Ureter (tissue), 1 donor: ENCODE results near the gene GALNT7. TPM values are rescaled to one million over a fixed set of nuclear protein-coding genes. Genes with fewer than 3 reads are reported as not detected.
A peak's percentile ranks its signal among the peaks of the same experiment; 100 is the strongest.

Experiments
- DNase-seq: peaks from one replicate; pipeline ENCODE4 v3.0.0-alpha.2; 2020; ENCODE audit warnings: low spot score
- total RNA-seq: library from RNA; stranded (reverse); gene quantifications from one replicate; pipeline ENCODE4 v1.2.4, GENCODE V29; 2023
- donor health status: DM: yes; HTN: yes; CAD: no.

Gene GALNT7
- total RNA-seq, 1 donor from 2014 or later: 49.7 TPM

GRCh38 chr4:173301518-173302201, 133.0 kb downstream of the GALNT7 start:
- no peak for DNase-seq

DNA sequence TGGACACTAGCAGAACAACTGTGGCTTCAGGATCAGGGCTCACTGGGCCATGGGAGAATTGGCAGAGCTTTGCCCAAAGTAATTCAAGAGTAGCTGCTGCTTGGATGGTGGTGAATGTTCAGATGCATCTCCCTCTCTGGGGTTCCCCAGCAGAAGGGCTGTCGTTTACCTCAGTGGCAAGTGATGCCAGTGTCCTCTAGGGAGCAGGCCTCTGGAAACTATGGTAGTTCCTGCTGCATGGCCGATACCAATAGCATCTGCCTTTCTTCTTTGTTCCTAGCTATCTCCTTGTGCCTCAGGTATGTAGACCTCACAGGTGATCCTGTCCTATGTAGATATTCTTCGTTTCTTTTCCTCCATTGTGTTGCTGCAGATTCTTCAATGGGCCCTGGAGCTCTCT, 139.2 kb downstream of the GALNT7 start:
- DNase-seq: no peak

GRCh38 chr4:173311368-173311767, 142.8 kb downstream of the GALNT7 start:
- DNase-seq: no peak

DNA sequence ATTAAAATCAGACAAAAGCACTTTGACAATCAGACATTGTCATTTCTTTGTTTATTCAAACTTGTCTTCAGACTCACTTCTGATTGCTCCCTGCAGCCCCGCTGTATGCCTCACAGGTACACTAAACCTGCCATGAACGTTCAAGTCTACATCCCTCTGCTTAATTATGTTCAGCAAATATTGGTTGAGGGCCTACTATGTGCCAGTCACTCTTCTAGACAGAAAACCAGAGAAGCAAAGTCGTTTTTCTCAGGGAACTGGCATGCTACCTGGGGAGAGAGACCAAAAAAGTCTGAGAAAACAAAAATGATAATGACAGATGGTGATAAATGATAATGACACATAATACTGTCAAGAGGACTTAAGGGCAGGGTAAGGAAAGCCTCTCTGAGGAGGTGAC, 146.1 kb downstream of the GALNT7 start:
- no peak for DNase-seq

DNA sequence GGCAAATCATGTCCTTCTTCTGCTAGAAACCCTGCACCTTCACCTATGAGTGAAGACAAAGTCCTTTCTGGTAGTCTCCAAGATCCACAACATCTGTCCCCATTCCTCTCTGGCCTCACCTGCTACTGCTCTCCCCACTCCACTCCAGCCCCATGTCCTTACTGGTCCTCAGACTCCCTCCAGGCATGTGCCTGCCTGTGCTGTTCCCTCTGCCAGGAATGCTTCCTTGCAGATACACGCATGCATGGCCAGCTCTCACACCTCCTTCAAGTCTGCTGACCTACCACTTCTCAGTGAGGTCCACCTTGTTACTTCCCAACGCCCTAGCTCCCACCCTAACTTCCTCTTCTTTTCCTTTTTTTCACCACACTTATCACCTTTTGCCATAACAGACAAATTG, 147.4 kb downstream of the GALNT7 start:
- DNase-seq: no peak

- no peak for DNase-seq
These were observed 148.4 kb downstream of the GALNT7 start for GRCh38 chr4:173317004-173317403.

DNA sequence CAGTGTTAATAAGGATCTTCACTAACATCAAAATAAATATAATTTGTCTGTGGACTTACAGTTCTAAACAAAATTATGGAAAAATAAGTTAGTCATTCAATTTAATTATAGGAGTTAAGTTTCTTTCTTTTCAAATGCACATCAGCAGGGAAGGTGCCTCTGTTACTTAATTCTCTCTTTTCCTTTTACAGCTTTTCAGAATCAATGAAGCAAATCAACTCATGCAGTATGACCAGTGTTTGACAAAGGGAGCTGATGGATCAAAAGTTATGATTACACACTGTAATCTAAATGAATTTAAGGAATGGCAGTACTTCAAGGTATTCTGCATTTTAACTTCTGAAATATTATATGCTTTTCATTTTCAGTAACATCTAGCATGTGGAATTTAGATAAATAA, 149.6 kb downstream of the GALNT7 start:
- DNase-seq: no peak

GRCh38 chr4:173318648-173319211, 150.1 kb downstream of the GALNT7 start:
- DNase-seq: no peak

DNA sequence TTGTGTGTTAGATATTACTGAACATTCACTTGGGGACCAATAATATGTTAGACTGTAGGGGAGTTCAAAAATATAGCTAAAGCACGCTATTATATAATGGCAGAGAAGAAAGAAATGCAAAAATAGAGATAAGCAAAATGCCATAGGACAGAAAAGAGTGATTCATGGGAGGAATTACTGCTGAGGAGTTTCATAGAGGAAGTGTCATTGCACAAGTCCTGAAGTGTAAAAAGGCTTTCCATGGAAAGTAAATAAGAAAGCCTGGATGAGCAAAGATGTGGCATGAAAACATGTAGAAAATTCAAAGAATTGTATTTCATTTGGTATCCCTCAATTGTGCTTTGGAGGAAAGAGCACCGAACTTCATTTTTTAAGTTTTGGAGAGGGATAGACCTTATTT, 151.1 kb downstream of the GALNT7 start:
- DNase-seq: no peak

DNA sequence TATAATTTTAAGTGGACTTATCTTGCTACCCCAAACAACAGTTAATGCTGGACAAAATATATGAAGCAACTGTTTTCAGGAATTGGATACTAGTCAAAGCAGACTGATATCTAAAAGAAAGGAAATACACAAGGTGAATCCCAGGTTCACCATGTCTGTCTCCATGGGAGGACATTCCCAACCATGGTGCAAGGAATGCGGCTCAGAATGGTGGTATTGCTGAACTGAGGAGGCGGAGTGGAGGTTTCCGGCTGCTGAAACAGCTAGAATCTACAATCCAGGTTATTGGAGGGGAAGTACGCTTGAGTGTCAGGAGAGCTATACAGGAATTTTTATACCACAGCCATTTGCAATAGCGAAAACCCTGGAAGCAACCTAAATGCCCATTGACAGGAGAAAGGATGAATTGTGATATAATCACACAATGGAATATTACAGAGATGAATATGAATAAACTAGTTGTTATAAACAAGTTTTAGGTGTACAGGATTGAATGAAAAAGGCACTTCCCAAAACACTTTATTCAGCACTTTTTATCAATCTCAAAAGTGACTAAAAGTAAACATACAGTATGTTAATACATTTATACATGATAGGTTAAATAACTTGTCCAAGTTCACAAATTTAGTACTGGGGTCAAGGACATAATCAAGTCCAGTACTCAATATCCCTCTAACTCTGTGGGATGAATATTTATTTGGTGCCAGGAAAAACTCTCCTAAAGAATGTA, 156.6 kb downstream of the GALNT7 start:
- no peak for DNase-seq

DNA sequence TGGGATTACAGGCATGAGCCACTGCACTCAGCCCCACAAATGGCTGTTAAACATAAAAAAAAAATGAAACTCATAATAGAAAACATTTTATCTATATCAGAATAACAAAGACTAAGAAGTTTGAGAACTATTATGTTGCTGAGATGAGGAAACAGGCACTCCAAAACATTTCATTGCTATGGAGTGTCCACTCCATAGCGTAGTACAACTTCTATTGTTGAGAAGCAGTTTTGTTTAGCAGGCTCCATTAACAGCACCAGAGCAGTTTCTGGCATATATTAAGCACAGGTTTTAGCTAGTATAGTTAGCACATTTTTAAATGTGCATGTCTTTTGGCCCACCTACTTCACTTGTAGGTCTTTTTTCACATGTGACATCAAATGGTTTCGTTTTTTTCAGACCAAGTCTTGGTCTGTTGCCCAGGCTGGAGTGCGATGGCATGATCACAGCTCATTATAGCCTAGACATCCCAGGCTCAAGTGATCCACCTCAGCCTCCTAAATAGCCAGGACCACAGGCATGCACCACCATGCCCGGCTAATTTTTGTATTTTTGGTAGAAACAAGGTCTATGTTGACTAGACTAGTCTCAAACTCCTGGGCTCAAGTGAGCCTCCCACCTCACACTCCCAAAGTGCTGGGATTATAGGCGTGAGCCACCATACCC, 159.8 kb downstream of the GALNT7 start:
- DNase-seq: no peak

DNA sequence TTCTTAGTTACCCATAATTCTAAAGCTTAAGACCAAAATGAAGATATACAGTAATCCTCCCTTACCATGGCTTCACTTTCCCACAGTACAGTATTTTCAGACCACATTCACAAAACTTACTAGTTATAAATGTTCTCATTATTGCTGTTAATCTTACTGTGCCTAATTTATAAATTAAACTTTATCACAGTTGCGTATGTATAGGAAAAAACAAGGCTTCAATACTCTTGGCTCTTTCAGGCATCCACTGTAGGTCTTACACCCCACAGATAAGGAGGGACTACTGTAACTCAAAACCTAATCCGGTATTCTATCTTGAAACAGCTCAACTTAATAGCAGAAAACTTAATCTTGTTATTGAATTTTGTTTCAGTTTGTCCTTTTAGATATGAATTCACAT, 162.0 kb downstream of the GALNT7 start:
- DNase-seq: no peak

DNA sequence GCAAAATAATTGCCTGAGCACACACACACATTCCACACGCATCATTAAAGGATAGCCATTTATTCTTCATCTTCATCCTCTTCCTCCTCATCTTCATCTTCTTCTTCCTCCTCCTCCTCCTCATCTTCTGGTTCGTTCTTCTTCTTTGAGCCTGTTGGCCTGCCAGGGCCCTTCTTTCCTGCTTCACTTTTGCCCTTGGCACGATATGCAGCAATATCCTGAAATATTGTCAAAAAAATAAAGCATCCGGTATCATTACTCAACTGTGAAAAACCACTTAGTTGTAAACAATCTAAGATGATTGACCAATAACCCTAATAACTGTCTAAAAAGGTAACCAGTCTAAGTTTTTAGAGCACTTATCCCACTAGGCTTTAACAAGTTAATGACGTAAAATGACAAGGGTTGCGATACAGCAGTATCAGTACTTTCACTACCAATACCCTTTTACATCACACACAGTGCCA, 163.4 kb downstream of the GALNT7 start:
- no peak for DNase-seq

- no peak for DNase-seq
These were observed 164.5 kb downstream of the GALNT7 start for GRCh38 chr4:173332963-173333657.

DNA sequence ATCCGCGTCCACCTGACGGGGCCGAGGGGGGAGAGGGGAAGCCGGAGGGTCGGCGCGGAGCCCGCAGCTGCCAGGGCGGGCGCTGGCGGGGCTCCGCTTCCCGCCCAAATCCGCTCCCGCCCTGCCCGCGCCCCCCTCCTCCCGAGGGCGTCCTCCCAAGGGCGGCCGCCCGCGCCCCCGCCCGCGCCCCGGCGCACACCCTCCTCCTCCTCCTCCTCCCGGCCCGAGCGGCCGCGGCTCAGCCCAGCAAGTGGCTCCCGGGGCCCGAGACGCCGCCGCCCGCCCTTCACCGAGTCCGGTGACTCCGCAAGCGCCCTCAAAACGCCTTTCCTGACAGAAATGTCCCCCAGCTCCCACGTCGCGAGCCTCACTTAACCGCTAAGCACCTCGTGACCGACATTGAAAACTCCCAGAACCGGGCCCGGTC, 165.1 kb downstream of the GALNT7 start:
- DNase-seq: peak; percentile 65

- peak; percentile 100 for DNase-seq
These were observed 165.7 kb downstream of the GALNT7 start, which contains the start of gene HMGB2 for GRCh38 chr4:173334085-173334890. Gene HMGB2, minus strand, starts transcription at chr4:173334358. Its CDS starts 709 bp downstream, at chr4:173333649.

GRCh38 chr4:173334891-173335752, 166.5 kb downstream of the GALNT7 start:
- peak; percentile 59 for DNase-seq

DNA sequence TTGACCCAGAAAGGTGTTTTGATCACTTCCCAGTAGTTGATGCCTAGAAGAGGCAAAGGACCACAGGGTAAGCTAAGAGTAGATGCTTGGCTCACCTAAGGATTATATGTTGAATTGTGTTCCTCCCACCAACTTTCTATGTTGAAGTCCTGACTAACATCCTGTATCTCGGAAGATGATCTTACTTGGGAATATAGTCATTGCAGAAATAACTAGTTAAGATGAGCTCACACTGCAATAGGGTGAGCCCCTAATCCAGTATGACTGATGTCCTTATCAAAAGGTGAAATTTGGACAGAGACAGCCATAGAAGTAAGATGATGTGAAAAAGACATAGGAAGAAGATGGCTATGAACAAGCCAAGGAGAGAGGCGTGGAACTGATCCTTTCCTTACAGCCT, 168.9 kb downstream of the GALNT7 start:
- no peak for DNase-seq

DNA sequence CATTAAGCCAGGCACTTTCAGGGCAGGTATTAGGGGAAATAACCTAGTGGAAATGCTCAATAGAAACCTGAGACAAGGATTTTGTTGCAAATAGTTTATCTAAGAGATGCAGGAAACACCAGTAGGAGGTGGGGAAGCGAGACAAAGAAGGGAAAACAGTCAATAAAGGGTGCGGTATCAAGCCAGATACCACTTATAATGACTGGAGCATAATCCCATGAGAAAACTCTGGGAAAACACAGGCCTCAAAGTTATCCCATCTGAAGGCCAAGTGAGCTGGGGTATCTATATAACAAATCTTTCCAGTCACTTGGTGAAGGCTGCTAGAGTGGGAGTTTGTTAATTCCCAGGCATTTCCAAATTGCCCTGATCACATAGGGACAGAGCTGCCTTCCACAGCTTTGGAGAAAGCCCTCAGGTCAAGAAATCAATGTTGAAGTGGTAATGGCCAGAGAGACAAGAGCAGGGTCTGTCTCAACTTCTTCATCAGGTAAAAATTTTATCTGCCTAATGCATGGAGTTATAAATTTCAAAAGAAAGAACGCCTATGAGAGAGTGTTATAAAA, 175.3 kb downstream of the GALNT7 start:
- DNase-seq: no peak

GRCh38 chr4:173345648-173346047, 177.0 kb downstream of the GALNT7 start:
- no peak for DNase-seq
